Measurements from ENCODE around the gene C12orf57. TPM values are rescaled to one million over a fixed set of nuclear protein-coding genes. Genes with fewer than 3 reads are reported as not detected.

The C12orf57 gene
- total and polyA plus RNA-seq, 2 of the 13 experiments (the other 11 are each of a cell fraction or from before 2014, with no cell fraction given): 84.0 to 287 TPM

DNA sequence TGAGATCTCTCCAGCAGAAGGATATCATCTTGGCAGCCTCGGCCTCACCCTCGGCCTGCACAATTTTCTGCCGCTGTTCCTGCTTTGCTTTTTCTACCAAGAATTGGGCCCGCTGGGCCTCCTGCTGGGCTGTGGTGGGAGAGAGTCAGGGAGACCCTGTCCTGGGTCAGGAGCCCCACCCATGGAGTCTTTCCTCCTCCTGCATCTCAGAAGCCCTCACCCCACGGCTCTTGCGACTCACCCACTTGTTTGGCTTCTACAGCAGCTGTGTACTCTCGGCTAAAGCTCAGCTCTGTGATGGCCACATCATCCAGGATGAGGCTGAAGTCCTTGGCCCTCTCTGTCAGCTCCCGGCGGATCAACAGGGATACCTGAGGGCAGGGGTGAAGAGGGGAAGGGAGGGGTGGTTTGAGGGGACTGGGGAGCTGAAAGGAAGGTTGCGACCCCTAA, 23.9 kb downstream of the C12orf57 start:
- ATAC-seq (no peak), DNase-seq (ENCODE audit: low spot score) (no peak), FAIRE-seq (no peak)
- Histone ChIP-seq H3K36me3 (replicated peaks in 1 of 2; ENCODE audit: control insufficient read depth in 1 of 2, insufficient read depth in 2 of 2, low read length in 2 of 2) (peaks cover 22 to 38% of the 10 kb centered on the region in 2 experiments), H3K4me3 (replicated peaks in 1 of 3; ENCODE audit: insufficient read depth in 1 of 3, low read depth in 2 of 3, low read length in 3 of 3) (no peak overlapping the region), H3K27me3 (ENCODE audit: control insufficient read depth in 1 of 2, insufficient read depth in 2 of 2, low read length in 2 of 2) (no peaks in the 10 kb centered on the region; a peak in 1 of 5 replicates), H3K9ac (ENCODE audit: insufficient read depth, low read depth, low read length) (no peak overlapping the region), H3K27ac (ENCODE audit: extremely low read length, insufficient read depth, low read length) (peak overlapping the region; percentile 95), H3K4me1 (ENCODE audit: insufficient read depth, low read length) (peaks cover 52% of the 10 kb centered on the region), H3K4me2 (ENCODE audit: low read depth, low read length) (0 out of 2 replicates have a peak overlapping the region, but pooled peaks have one; percentile 92), H2AFZ (ENCODE audit: low read length) (no peak overlapping the region), H3K79me2 (ENCODE audit: insufficient read depth, low read length) (peaks cover 45% of the 10 kb centered on the region), H3K9me3 (ENCODE audit: low read length) (no peaks in the 10 kb centered on the region), H4K20me1 (ENCODE audit: insufficient read depth, low read length) (no peaks in the 10 kb centered on the region; the same call in 1 of the 2 replicates)
- intact Hi-C loops (cut with micrococcal nuclease; ENCODE audit: unreplicated experiment) (no loop called here), in situ Hi-C loops (cut with HindIII; ENCODE audit: extremely low pct_ligation_motif_present, low pct_unique_long_range_greater_than_20kb) (no loop called here)
- TF ChIP-seq AGO2 (optimal IDR thresholded peaks at IDR 0.05; ENCODE audit: low read depth, low read length): peak; percentile 17
- TF ChIP-seq FOXA1 (IDR thresholded peaks at IDR 0.05): no peak
- no peak for TF ChIP-seq FOXA1 (CRISPR knock-in tag; IDR thresholded peaks at IDR 0.05)
- ChIA-PET POLR2A (interaction anchor here (3.2 kb wide), 1 partner anchor 23 kb away, joined by 42 read pairs; the partner anchor contains the start of genes C12orf57 and RNU7-1), CTCF (ENCODE audit: low intra/inter-chr PET ratio, low total read pairs) (no interaction called here)
- WGBS (ENCODE audit: low lambda C conversion rate): 85% methylated on average over 6 of the region's 10 CpGs
- no TSS peak for BruUV-seq (replicated peaks)

DNA sequence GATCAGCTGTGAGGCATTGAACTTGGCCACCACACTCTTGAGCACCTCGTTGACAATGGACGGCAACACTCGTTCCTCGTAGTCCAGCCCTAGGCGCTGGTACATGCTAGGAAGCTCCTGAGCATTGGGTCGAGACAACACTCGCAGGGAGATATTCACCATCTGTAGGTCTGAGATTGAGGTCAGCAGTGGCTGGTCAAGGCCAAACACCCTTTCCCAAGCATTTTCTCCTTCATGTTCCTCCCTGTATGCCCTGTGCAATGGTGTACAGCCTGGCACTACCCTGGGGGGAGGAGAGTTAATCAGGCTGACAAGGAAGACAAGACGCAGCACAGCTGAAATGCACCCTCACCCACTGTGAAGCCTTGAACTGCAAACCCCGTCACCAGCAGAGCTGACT, 24.6 kb downstream of the C12orf57 start:
- H3K79me2 ChIP-seq (ENCODE audit: insufficient read depth, low read length): peaks cover 49% of the 10 kb centered on the region
- H2AFZ ChIP-seq (ENCODE audit: low read length): no peak overlapping the region
- no peaks in the 10 kb centered on the region; the same call in 1 of the 2 replicates for H4K20me1 ChIP-seq (ENCODE audit: insufficient read depth, low read length)
- ChIA-PET CTCF (ENCODE audit: low intra/inter-chr PET ratio, low total read pairs) (no interaction called here), POLR2A (interaction anchor here (1.2 to 3.2 kb wide), 4 partner anchors 12 to 50 kb away, joined by 4 to 42 read pairs (median 7); partner anchors contain the start of genes C12orf57, LPCAT3 and RNU7-1)
- 93% methylated on average over 9 of the region's 9 CpGs for WGBS (ENCODE audit: low lambda C conversion rate)
- H3K27me3 ChIP-seq (ENCODE audit: control insufficient read depth in 1 of 2, insufficient read depth in 2 of 2, low read length in 2 of 2): no peaks in the 10 kb centered on the region; a peak in 1 of 5 replicates
- H3K4me1 ChIP-seq (ENCODE audit: insufficient read depth, low read length): peaks cover 53% of the 10 kb centered on the region
- in situ Hi-C loops (cut with HindIII; ENCODE audit: extremely low pct_ligation_motif_present, low pct_unique_long_range_greater_than_20kb) (no loop called here), intact Hi-C loops (cut with micrococcal nuclease; ENCODE audit: unreplicated experiment) (no loop called here)
- peaks cover 22 to 38% of the 10 kb centered on the region in 2 experiments for H3K36me3 ChIP-seq (replicated peaks in 1 of 2; ENCODE audit: control insufficient read depth in 1 of 2, insufficient read depth in 2 of 2, low read length in 2 of 2)
- FAIRE-seq (no peak), DNase-seq (ENCODE audit: low spot score) (no peak), ATAC-seq (no peak)
- no peaks in the 10 kb centered on the region for H3K9me3 ChIP-seq (ENCODE audit: low read length)
- H3K4me2 ChIP-seq (ENCODE audit: low read depth, low read length): peak overlapping the region; percentile 92
- no TSS peak for BruUV-seq (replicated peaks)
- peak overlapping the region; percentile 95 for H3K27ac ChIP-seq (ENCODE audit: extremely low read length, insufficient read depth, low read length)
- peak in 1 of 2 experiments; percentile 5; a peak in 2 of 4 replicates for TF ChIP-seq POLR2A (IDR thresholded peaks at IDR 0.05; ENCODE audit: insufficient read depth in 1 of 2, low read depth in 2 of 2, low read length in 2 of 2)
- no peak for TF ChIP-seq NR2F6 (IDR thresholded peaks at IDR 0.05)
- no peak for TF ChIP-seq NR2F6 (CRISPR knock-in tag; IDR thresholded peaks at IDR 0.05)
- TF ChIP-seq ARNT (IDR thresholded peaks at IDR 0.05): no peak
- TF ChIP-seq, protein P1, sequence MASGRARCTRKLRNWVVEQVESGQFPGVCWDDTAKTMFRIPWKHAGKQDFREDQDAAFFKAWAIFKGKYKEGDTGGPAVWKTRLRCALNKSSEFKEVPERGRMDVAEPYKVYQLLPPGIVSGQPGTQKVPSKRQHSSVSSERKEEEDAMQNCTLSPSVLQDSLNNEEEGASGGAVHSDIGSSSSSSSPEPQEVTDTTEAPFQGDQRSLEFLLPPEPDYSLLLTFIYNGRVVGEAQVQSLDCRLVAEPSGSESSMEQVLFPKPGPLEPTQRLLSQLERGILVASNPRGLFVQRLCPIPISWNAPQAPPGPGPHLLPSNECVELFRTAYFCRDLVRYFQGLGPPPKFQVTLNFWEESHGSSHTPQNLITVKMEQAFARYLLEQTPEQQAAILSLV (CRISPR knock-in tag; IDR thresholded peaks at IDR 0.05; ENCODE audit: borderline replicate concordance): 0 out of 2 replicates have a peak, but pooled peaks have one; percentile 29
- TF ChIP-seq, protein P2, sequence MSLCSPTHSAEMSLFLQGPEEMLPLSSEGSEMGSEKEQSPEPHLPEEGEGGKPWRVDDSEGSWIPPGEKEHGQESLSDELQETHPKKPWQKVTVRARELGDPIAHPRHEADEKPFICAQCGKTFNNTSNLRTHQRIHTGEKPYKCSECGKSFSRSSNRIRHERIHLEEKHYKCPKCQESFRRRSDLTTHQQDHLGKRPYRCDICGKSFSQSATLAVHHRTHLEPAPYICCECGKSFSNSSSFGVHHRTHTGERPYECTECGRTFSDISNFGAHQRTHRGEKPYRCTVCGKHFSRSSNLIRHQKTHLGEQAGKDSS (CRISPR knock-in tag; IDR thresholded peaks at IDR 0.05; ENCODE audit: borderline replicate concordance, low read depth): no peak
- TF ChIP-seq, protein P3, sequence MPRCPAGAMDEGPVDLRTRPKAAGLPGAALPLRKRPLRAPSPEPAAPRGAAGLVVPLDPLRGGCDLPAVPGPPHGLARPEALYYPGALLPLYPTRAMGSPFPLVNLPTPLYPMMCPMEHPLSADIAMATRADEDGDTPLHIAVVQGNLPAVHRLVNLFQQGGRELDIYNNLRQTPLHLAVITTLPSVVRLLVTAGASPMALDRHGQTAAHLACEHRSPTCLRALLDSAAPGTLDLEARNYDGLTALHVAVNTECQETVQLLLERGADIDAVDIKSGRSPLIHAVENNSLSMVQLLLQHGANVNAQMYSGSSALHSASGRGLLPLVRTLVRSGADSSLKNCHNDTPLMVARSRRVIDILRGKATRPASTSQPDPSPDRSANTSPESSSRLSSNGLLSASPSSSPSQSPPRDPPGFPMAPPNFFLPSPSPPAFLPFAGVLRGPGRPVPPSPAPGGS (CRISPR knock-in tag; IDR thresholded peaks at IDR 0.05): no peak
- peak overlapping the region; percentile 91 for H3K9ac ChIP-seq (ENCODE audit: insufficient read depth, low read depth, low read length)
- no peak overlapping the region; a peak in 1 of 6 replicates for H3K4me3 ChIP-seq (replicated peaks in 1 of 3; ENCODE audit: insufficient read depth in 1 of 3, low read depth in 2 of 3, low read length in 3 of 3)
